K562 (cell line): ENCODE measurements around the gene LRRC47. TPM values are rescaled to one million over a fixed set of nuclear protein-coding genes. Genes with fewer than 3 reads are reported as not detected.
A peak's percentile ranks its signal among the peaks of the same experiment; 100 is the strongest.

Source experiments
- ATAC-seq: fragments of 200-7000 bp; cut with Tn5 transposase; 3 replicates; pipeline ENCODE4 v1.9.1; 2020; ENCODE audit warnings: moderate library complexity
- BruUV-seq: library from RNA; stranded (reverse); fragments of 400-500 nt; replicated peaks from 2 replicates; lab custom pipeline; 2021; lab: Mats Ljungman, UMichigan
- CTCF ChIA-PET: fragments of 300-600 bp; formaldehyde crosslinking; extraction: SDS; loops from one replicate; lab custom pipeline; 2021; ENCODE audit warnings: low intra/inter-chr PET ratio; lab: Yijun Ruan, JAX
- POLR2A ChIA-PET: fragments of 300-600, 350-650 bp; sonication (Branson Sonifier 250); formaldehyde crosslinking; extraction: SDS; loops from one replicate; lab custom pipeline; 2021; ENCODE audit warnings: antibody characterized with exemption, inconsistent platforms; lab: Yijun Ruan, JAX
- DNase-seq, 4 experiments: peaks; one replicate each; pipeline versions ENCODE4 v3.0.0 to v3.0.0-alpha.2; 2011 to 2018; ENCODE audit warnings: low spot score in 3 of 4, mixed read lengths in 3 of 4; ENCODE audit errors: extremely low read depth in 1 of 4
- FAIRE-seq: peaks from 2 replicates; lab custom pipeline; 2011; peaks lifted over from hg19 to GRCh38; lab: Jason Lieb, UNC
- H2AFZ ChIP-seq: 2 replicates; pipeline ENCODE4 v1.6.0; 2011; ENCODE audit warnings: low read depth, low read length, control low read depth, inconsistent platforms
- H3K27ac ChIP-seq: fragments of 200-600 bp; 3 replicates; pipeline ENCODE4 v1.8.0; 2011; ENCODE audit warnings: low read depth, mild to moderate bottlenecking, control low read depth, inconsistent platforms, low read length, moderate library complexity, mixed read lengths; ENCODE audit errors: extremely low read depth
- H3K27me3 ChIP-seq, 2 experiments: fragments of 300-600 bp in 1 of 2; 2 replicates in 1 of 2; 3 replicates in 1 of 2; pipeline versions ENCODE4 v1.6.0 to v1.8.0; 2011; ENCODE audit warnings: inconsistent platforms in 2 of 2, low read length in 2 of 2, mild to moderate bottlenecking in 1 of 2, mixed read lengths in 1 of 2, moderate library complexity in 1 of 2; ENCODE audit not compliant: control insufficient read depth in 2 of 2, insufficient read depth in 2 of 2
- H3K36me3 ChIP-seq: fragments of 300-600 bp; 3 replicates; pipeline ENCODE4 v1.8.0; 2011; ENCODE audit warnings: mild to moderate bottlenecking, low read length, inconsistent platforms; ENCODE audit not compliant: control insufficient read depth, insufficient read depth
- H3K4me1 ChIP-seq, 2 experiments: fragments of 200-600 bp in 1 of 2; replicated peaks in 1 of 2; 2 replicates in 1 of 2; 3 replicates in 1 of 2; pipeline versions ENCODE4 v1.5.1 to v1.8.0; 2011; ENCODE audit warnings: inconsistent platforms in 2 of 2, low read length in 2 of 2, mild to moderate bottlenecking in 1 of 2, mixed read lengths in 1 of 2, moderate library complexity in 1 of 2; ENCODE audit not compliant: control insufficient read depth in 2 of 2, insufficient read depth in 2 of 2
- H3K4me2 ChIP-seq: 2 replicates; pipeline ENCODE4 v1.6.1; 2011; ENCODE audit warnings: low read length, control low read depth, inconsistent platforms, mixed read lengths; ENCODE audit not compliant: insufficient read depth
- H3K4me3 ChIP-seq: fragments of 200-600 bp; sonication (generic), shearing (Covaris generic); 2 replicates; pipeline ENCODE4 v1.5.1; 2016; ENCODE audit warnings: control low read depth, inconsistent platforms
- H3K79me2 ChIP-seq: fragments of 200-600 bp; 3 replicates; pipeline ENCODE4 v1.8.0; 2011; ENCODE audit warnings: low read length, inconsistent platforms; ENCODE audit not compliant: control insufficient read depth, insufficient read depth
- H3K9ac ChIP-seq, 2 experiments: 2 replicates each; pipeline versions ENCODE4 v1.6.0 to v1.6.1; 2011; ENCODE audit warnings: low read depth in 2 of 2, low read length in 2 of 2, control low read depth in 1 of 2, inconsistent platforms in 1 of 2, mild to moderate bottlenecking in 1 of 2, mixed read lengths in 1 of 2; ENCODE audit not compliant: insufficient read depth in 1 of 2
- H3K9me1 ChIP-seq: one replicate; pipeline ENCODE4 v1.6.0; 2011; ENCODE audit warnings: inconsistent platforms, mild to moderate bottlenecking, low read length, moderate library complexity; ENCODE audit not compliant: control insufficient read depth, insufficient read depth
- H3K9me3 ChIP-seq: replicated peaks from 2 replicates; pipeline ENCODE4 v1.5.1; 2011; ENCODE audit warnings: low read depth, low read length, inconsistent platforms; ENCODE audit not compliant: control insufficient read depth, insufficient read depth
- H4K20me1 ChIP-seq: replicated peaks from 2 replicates; pipeline ENCODE4 v1.6.1; 2011; ENCODE audit warnings: low read length, inconsistent platforms, mixed read lengths; ENCODE audit not compliant: control insufficient read depth, insufficient read depth
- CTCF ChIP-seq, 3 experiments: IDR thresholded peaks in 2 of 3; conservative IDR thresholded peaks in 1 of 3; 2 replicates each; pipeline ENCODE4 v1.5.1; 2011 to 2012; ENCODE audit warnings: low read length in 3 of 3, mild to moderate bottlenecking in 3 of 3, control low read depth in 2 of 3, improper control_type of control experiment in 1 of 3, inconsistent platforms in 1 of 3, low read depth in 1 of 3, mixed read lengths in 1 of 3, moderate library complexity in 1 of 3; ENCODE audit not compliant: insufficient read depth in 2 of 3
- DACH1 ChIP-seq: fragments of 450-650 bp; IDR thresholded peaks from 2 replicates; pipeline ENCODE4 v1.6.1; 2018; ENCODE audit not compliant: partially characterized antibody
- HMG20B ChIP-seq: fragments of 250-450 bp; sonication (Bioruptor Pico); IDR thresholded peaks from 2 replicates; pipeline ENCODE4 v1.5.0; 2021; ENCODE audit warnings: mild to moderate bottlenecking
- MYC ChIP-seq, 2 experiments: fragments of 250-450 bp in 1 of 2; sonication (Bioruptor Pico) in 1 of 2; IDR thresholded peaks; 2 replicates each; pipeline versions ENCODE4 v1.5.1 to v1.6.1; 2012 to 2021; ENCODE audit warnings: low read depth in 2 of 2, borderline replicate concordance in 1 of 2, improper control_type of control experiment in 1 of 2, low read length in 1 of 2, mild to moderate bottlenecking in 1 of 2, moderate library complexity in 1 of 2
- POLR2A ChIP-seq: fragments of 450-650 bp; conservative IDR thresholded peaks from 2 replicates; pipeline ENCODE4 v1.6.1; 2016
- POLR2G ChIP-seq: fragments of 200-400 bp; formaldehyde crosslinking; IDR thresholded peaks from 2 replicates; pipeline ENCODE4 v1.6.1; 2017; ENCODE audit warnings: low read depth, mild to moderate bottlenecking, antibody characterized with exemption, low read length, moderate library complexity
- SMC3 ChIP-seq: conservative IDR thresholded peaks from 2 replicates; pipeline ENCODE4 v1.6.1; 2011; ENCODE audit warnings: low read depth, low read length, improper control_type of control experiment; ENCODE audit not compliant: insufficient read depth
- SUPT5H ChIP-seq: fragments of 450-650 bp; IDR thresholded peaks from 2 replicates; pipeline ENCODE4 v1.6.1; 2016
- TSC22D4 ChIP-seq: fragments of 450-650 bp; IDR thresholded peaks from 2 replicates; pipeline ENCODE4 v1.6.1; 2016; ENCODE audit warnings: missing genetic modification characterization, missing biosample characterization, control low read depth
- ZBTB33 ChIP-seq: sonication (generic); formaldehyde crosslinking; IDR thresholded peaks from 2 replicates; pipeline ENCODE4 v1.8.1; 2023; ENCODE audit warnings: mild to moderate bottlenecking, missing genetic modification reagents
- ZKSCAN3 ChIP-seq: fragments of 250-450 bp; sonication (Bioruptor Pico); IDR thresholded peaks from 2 replicates; pipeline ENCODE4 v1.4.0; 2020
- ZNF124 ChIP-seq: sonication (generic); formaldehyde crosslinking; IDR thresholded peaks from 2 replicates; pipeline ENCODE4 v1.8.1; 2022; ENCODE audit warnings: missing genetic modification reagents
- ZNF398 ChIP-seq: fragments of 250-450 bp; sonication (Bioruptor Pico); IDR thresholded peaks from 2 replicates; pipeline ENCODE4 v1.8.0; 2021; ENCODE audit warnings: moderate library complexity, mild to moderate bottlenecking, inconsistent platforms
- WGBS: fragments of 100-300 bp; shearing (Covaris generic); methylation state at CpG from one replicate; pipeline ENCODE4 v1.1.6; 2016; ENCODE audit warnings: low coverage, mixed read lengths; ENCODE audit not compliant: insufficient coverage; ENCODE audit errors: missing lambda C conversion rate; 5-methylcytosine and 5-hydroxymethylcytosine counted together
- in situ Hi-C: fragments of 300-500 bp; cut with MboI; formaldehyde crosslinking; loops from 4 replicates; pipeline ENCODE4 v1.15.0; 2018; ENCODE audit warnings: inconsistent platforms, mixed read lengths
- intact Hi-C: fragments of 100-400 bp; cut with micrococcal nuclease; formaldehyde crosslinking; loops from 2 replicates; pipeline ENCODE4 v1.14.2; 2022
- polyA plus RNA-seq, 8 experiments: library from polyadenylated mRNA; depleted of rRNA in 4 of 8; stranded (reverse) in 5 of 8; unstranded in 3 of 8; fragments of >200 nt; fragmentation: Nextera tagmentation in 2 of 8; fragmentation: Illumina TruSeq in 1 of 8; extraction: Ambion mirVana in 2 of 8; extraction: Trizol in 1 of 8; gene quantifications; 2 replicates each; pipeline versions ENCODE4 v1.2.1 to v1.2.3, GENCODE V29; 2011 to 2014; ENCODE audit warnings: inconsistent platforms in 1 of 8, missing spikeins in 1 of 8
- total RNA-seq, 7 experiments: library from RNA; depleted of rRNA in 6 of 7; stranded (reverse); fragments of >200 nt in 6 of 7; fragmentation: Illumina TruSeq in 2 of 7; extraction: Trizol in 2 of 7; gene quantifications; 2 replicates each; pipeline versions ENCODE4 v1.2.1 to v1.2.3, GENCODE V29; 2011 to 2021; ENCODE audit warnings: low replicate concordance in 1 of 7
- TF ChIP-seq, protein P1 (sequence below), 2 experiments: IDR thresholded peaks; 2 replicates each; pipeline ENCODE4 v1.6.1; 2011; ENCODE audit warnings: borderline replicate concordance in 1 of 2, control low read depth in 1 of 2, low read depth in 1 of 2, low read length in 1 of 2, mild to moderate bottlenecking in 1 of 2, mixed read lengths in 1 of 2, moderate library complexity in 1 of 2; ENCODE audit not compliant: insufficient read depth in 1 of 2, insufficient read length in 1 of 2, poor library complexity in 1 of 2, severe bottlenecking in 1 of 2; ENCODE audit errors: extremely low read depth in 1 of 2

Gene LRRC47
- total and polyA plus RNA-seq, 9 of the 15 experiments (the other 6 are each of a cell fraction or from before 2014, with no cell fraction given), result 4.6 to 68.0 (median 35.9) TPM

DNA sequence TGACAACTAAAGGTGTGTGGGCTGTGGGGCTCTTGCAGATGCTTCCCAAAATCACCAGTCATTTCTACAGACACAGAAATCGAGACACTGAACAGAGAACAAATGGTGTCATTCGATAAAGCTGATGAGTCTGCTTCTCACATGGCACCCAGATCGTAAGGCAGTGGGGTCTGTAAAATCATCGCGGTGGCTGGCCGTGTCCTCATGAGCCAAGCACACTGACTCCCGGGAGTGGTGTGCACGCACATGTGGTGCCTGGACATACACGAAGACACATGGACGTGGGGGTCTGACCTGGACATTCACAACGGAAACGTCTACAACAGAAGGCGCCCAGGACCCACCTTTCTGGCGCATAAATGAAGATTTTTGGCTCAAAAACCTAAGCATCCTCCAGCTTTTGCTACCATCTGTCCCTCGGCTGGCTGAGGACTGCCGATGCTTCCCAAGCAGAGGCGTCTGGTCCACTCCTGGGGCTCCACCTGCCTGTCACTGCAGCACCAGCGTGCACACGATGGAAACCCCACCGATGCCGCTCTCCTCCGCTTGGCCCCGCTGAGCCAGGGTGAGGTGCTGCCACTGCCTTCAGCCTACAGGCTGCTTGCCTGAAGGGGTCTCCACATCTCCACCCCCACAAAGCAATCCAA lies 16.9 kb downstream of the LRRC47 start:
- Histone ChIP-seq H3K36me3 (peaks cover 66% of the 10 kb centered on the region), H3K9me3 (no peaks in the 10 kb centered on the region), H3K9me1 (peaks cover 5% of the 10 kb centered on the region), H3K4me2 (no peak overlapping the region), H3K27ac (no peak overlapping the region), H4K20me1 (no peaks in the 10 kb centered on the region), H3K27me3 (no peaks in the 10 kb centered on the region), H3K9ac (peak overlapping the region in 1 of 2 experiments; percentile 53; a peak in 1 of 4 replicates), H2AFZ (no peak overlapping the region), H3K79me2 (peaks cover 9% of the 10 kb centered on the region), H3K4me3 (no peak overlapping the region), H3K4me1 (peaks cover 15 to 58% of the 10 kb centered on the region in 2 experiments)
- FAIRE-seq (no peak), DNase-seq (peak in 1 of 4 experiments; percentile 28), ATAC-seq (no peak)
- ChIA-PET CTCF (no interaction called here), POLR2A (interaction anchor here (0.7 to 2.5 kb wide), 4 partner anchors 11 to 18 kb away, joined by 3 to 9 read pairs (median 4); no protein-coding TSS in a partner anchor)
- no TSS peak for BruUV-seq
- WGBS, result 92% methylated on average over 23 of the region's 23 CpGs
- intact Hi-C loops, result loop anchor here (5.0 kb wide), 1 partner anchor 78 kb away; the partner anchor contains the start of genes CEP104 and DFFB
- in situ Hi-C loops, result no loop called here
- TF ChIP-seq ZKSCAN3 (no peak), MYC (IDR thresholded peaks at IDR 0.05; ENCODE audit: low read depth, low read length) (no peak), MYC (CRISPR knock-in tag; IDR thresholded peaks at IDR 0.05; ENCODE audit: borderline replicate concordance, low read depth) (0 out of 2 replicates have a peak, but pooled peaks have one; percentile 13), ZBTB33 (peak; percentile 98), ZNF124 (CRISPR knock-in tag) (no peak), HMG20B (CRISPR knock-in tag) (no peak), TSC22D4 (tag) (no peak), CTCF (IDR thresholded peaks at IDR 0.05 in 2 of 3, conservative IDR thresholded peaks at IDR 0.05 in 1 of 3; ENCODE audit: insufficient read depth in 2 of 3, low read depth in 1 of 3, low read length in 3 of 3) (peak; percentile 12 to 52 (median 19); a peak in 3 of 6 replicates), SUPT5H (peak; percentile 29), SMC3 (no peak), DACH1 (no peak), POLR2G (peak; percentile 58), POLR2A (peak; percentile 28), ZNF398 (CRISPR knock-in tag) (no peak)
- TF ChIP-seq, protein P1, sequence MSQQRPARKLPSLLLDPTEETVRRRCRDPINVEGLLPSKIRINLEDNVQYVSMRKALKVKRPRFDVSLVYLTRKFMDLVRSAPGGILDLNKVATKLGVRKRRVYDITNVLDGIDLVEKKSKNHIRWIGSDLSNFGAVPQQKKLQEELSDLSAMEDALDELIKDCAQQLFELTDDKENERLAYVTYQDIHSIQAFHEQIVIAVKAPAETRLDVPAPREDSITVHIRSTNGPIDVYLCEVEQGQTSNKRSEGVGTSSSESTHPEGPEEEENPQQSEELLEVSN (IDR thresholded peaks at IDR 0.05; ENCODE audit: borderline replicate concordance in 1 of 2, extremely low read depth in 1 of 2, insufficient read depth in 1 of 2, insufficient read length in 1 of 2, low read depth in 1 of 2, low read length in 1 of 2, poor library complexity in 1 of 2, severe bottlenecking in 1 of 2), result peak; percentile 1 to 2
